Stimulated activated memory B cell treated with anti-CD40 and anti-IgM and Interleukin-4, amounts not matched to agents 10 μg/mL and 1 μg/mL and 100 μg/mL, for 72 hours (primary cell): ENCODE data around the gene TERF2IP.
A peak's percentile ranks its signal among the peaks of the same experiment; 100 is the strongest.

Source experiments
- ATAC-seq: fragments of 150-1000 bp; cut with Tn5 transposase; 2 replicates; pipeline ENCODE4 v1.10.0; 2021
- H3K27ac Mint-ChIP-seq: one replicate; pipeline ENCODE4 v1.8.0; 2022; ENCODE audit warnings: mild to moderate bottlenecking, mixed read lengths
- H3K27me3 Mint-ChIP-seq: one replicate; pipeline ENCODE4 v1.8.0; 2022; ENCODE audit warnings: mixed read lengths
- H3K36me3 Mint-ChIP-seq: one replicate; pipeline ENCODE4 v1.8.0; 2022; ENCODE audit warnings: mixed read lengths
- H3K4me1 Mint-ChIP-seq: one replicate; pipeline ENCODE4 v1.8.0; 2022; ENCODE audit warnings: mixed read lengths
- H3K4me3 Mint-ChIP-seq: one replicate; pipeline ENCODE4 v1.8.0; 2022; ENCODE audit warnings: mild to moderate bottlenecking, moderate library complexity, mixed read lengths
- H3K9me3 Mint-ChIP-seq: one replicate; pipeline ENCODE4 v1.8.0; 2022; ENCODE audit warnings: mixed read lengths

TERF2IP gene

DNA sequence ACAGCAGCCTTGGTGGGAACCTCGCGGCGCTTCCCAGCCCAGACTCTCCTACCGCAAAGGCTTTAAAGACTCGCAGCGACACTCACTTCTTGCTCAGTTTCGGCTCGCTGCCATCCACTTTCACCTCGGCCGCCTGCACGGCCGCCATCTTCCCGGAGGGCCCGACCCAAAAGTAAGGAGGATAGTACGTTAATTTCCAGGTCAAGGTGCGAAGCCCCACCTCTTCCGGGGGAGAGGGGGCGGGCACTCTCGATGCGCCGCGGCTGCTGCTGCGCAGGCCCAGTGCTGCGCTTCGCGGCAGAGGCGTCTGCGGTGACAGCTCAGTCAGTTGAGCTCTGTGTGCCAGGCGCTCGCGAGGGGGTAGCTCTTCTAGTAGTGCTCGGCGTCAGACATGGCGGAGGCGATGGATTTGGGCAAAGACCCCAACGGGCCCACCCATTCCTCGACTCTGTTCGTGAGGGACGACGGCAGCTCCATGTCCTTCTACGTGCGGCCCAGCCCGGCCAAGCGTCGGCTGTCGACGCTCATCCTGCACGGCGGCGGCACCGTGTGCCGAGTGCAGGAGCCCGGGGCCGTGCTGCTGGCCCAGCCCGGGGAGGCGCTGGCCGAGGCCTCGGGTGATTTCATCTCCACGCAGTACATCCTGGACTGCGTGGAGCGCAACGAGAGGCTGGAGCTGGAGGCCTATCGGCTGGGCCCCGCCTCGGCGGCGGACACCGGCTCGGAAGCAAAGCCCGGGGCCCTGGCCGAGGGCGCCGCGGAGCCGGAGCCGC lies at the start of gene TERF2IP, which contains the start of gene KARS1:
TSS of gene TERF2IP (plus strand) at position 282 of the 773 bp plus-strand sequence. CDS start at position 392, 110 bp downstream.
TSS of gene KARS1 (minus strand) at position 174 of the 773 bp plus-strand sequence. CDS start at position 148, 26 bp downstream.
- H3K4me3 Mint-ChIP-seq, result peak within 1 kb of the TSS; percentile 92
- H3K9me3 Mint-ChIP-seq, result no peaks in the 10 kb centered on the region
- peaks cover 22% of the 10 kb centered on the region for H3K36me3 Mint-ChIP-seq
- H3K27ac Mint-ChIP-seq, result peak within 1 kb of the TSS; percentile 97
- peak; percentile 97 for ATAC-seq
- peaks cover 49% of the 10 kb centered on the region for H3K4me1 Mint-ChIP-seq
- H3K27me3 Mint-ChIP-seq, result no peaks in the 10 kb centered on the region

DNA sequence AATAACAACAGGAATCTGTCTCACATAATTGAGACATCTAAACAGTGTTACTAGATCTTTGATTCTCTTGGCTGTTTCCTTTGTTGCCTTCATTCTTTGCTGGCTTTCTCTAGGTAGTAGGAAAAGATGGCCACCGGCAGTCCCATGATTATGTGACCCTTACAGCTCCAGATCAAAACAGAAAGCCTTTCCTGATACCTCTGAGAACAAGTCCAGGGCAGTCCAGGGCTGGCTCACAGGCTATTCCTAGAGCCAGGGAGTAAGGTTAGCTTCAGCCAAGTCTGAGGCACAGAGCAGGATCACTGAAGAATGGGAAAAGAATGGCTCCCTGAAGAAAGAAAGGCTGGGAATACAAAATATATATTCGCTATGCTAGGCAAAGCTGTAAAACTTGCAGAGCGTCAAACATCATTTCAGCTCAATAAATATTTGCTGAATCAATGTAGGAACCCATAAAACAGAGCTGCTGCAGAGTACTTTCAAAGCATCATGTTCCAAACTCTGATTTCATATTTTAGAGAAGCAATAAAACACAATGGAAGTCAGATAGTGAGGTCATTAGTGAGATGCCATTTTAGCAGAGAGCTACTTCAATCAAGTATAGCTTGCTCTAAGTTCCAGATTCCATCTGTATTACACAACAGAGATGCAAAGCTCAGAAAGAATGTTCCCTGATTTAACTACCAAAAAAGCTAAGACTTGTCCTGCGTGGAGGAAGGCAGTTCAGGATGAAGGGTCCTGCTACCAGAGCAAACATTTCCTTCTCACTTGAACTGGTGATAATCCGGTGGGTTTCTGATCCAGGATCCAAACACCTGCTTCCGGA lies 47.9 kb upstream of the TERF2IP start:
- H3K27me3 Mint-ChIP-seq, result no peaks in the 10 kb centered on the region
- no peak for ATAC-seq
- H3K9me3 Mint-ChIP-seq, result peaks cover 10% of the 10 kb centered on the region
- H3K36me3 Mint-ChIP-seq, result peaks cover 71% of the 10 kb centered on the region
- no peak overlapping the region for H3K4me3 Mint-ChIP-seq
- H3K27ac Mint-ChIP-seq, result no peak overlapping the region
- H3K4me1 Mint-ChIP-seq, result no peaks in the 10 kb centered on the region

- ATAC-seq, result no peak
- H3K4me1 Mint-ChIP-seq, result no peaks in the 10 kb centered on the region
- H3K4me3 Mint-ChIP-seq, result no peak overlapping the region
- no peak overlapping the region for H3K27ac Mint-ChIP-seq
- peaks cover 7% of the 10 kb centered on the region for H3K9me3 Mint-ChIP-seq
- H3K36me3 Mint-ChIP-seq, result peaks cover 86% of the 10 kb centered on the region
- no peaks in the 10 kb centered on the region for H3K27me3 Mint-ChIP-seq
Measured at GRCh38 chr16:75603241-75603640, 44.3 kb upstream of the TERF2IP start.

DNA sequence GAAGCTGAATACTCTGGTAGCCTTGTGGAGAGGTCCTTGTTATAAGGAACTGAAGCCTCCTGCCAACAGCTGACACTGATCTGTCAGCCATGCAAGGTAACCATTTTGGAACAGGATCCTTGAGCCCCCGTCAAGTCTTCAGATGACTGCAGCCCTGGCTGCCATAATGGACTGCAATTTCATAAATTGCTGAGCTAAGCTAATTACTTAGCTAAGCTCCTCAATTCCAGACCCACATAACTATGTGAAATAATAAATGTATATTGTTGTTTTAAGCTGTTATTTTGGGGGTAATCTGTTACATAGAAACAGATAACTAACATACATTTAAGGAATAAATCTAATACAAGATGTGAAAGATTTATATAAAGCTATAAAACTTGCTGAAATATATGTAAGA lies 41.1 kb upstream of the TERF2IP start:
- Mint-ChIP-seq H3K4me3 (no peak overlapping the region), H3K4me1 (no peaks in the 10 kb centered on the region), H3K27me3 (no peaks in the 10 kb centered on the region), H3K36me3 (peaks cover 62% of the 10 kb centered on the region), H3K27ac (no peak overlapping the region), H3K9me3 (peaks cover 7% of the 10 kb centered on the region)
- ATAC-seq, result no peak

DNA sequence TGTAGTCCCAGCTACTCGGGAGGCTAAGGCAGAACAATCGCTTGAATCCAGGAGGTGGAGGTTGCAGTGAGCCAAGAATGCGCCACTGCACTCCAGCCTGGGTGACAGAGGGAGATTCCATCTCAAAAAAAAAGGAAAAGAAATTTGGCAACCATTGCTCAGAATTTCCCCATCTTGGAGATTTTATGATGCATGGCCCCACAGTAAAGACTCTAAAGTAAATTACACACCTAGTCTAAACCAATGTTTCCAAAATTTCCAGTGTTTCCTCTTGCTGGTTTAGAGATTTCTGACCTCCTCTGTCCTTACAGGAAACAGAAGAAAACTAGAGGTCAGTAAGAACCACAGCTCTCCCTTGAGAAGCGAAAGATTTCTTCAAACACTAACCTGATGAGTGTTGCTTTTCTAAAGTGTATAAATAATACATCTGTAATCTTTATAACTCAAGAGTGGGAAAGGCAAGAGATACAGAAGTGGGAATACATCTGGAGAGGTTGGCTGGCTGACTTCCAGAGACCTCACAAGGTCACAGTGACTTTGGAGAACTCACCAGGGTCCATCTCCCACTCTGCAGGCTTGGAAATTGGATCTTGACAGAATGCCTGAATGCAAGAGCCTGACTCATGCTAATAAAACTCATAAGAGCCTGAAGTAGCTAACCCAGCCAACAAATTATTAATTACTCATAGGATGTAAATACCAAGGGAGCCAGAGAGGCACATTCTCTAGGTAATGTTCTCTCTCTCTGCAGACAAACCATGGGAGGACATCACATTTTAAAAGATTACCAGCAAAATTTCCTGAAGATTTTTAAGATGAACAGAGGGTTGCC lies 33.3 kb upstream of the TERF2IP start:
- Mint-ChIP-seq H3K27me3 (no peaks in the 10 kb centered on the region), H3K4me1 (peaks cover 11% of the 10 kb centered on the region), H3K27ac (no peak overlapping the region), H3K9me3 (no peaks in the 10 kb centered on the region), H3K4me3 (no peak overlapping the region), H3K36me3 (peaks cover 56% of the 10 kb centered on the region)
- ATAC-seq, result no peak

DNA sequence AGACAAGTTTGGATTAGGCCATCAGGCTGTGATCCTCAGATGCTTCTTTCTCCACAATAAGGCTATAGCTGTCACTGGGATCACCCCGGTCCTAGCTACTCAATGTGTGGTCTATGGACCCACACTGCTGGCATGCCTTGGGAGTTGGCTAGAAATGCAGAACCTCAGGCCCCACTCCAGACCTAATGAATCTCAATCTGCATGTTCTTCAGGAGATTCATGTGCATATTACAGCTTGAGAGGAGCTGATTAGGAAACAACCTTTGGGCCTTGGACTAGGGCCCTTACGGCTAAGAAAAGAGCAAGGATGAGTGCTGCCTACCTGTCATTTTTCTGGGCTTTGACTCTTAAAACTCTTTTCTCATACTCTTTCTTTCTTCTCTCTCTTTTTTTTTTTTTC lies 32.0 kb upstream of the TERF2IP start:
- H3K4me1 Mint-ChIP-seq, result peaks cover 12% of the 10 kb centered on the region
- H3K27me3 Mint-ChIP-seq, result no peaks in the 10 kb centered on the region
- no peak overlapping the region for H3K4me3 Mint-ChIP-seq
- ATAC-seq, result no peak
- no peak overlapping the region for H3K27ac Mint-ChIP-seq
- no peaks in the 10 kb centered on the region for H3K9me3 Mint-ChIP-seq
- H3K36me3 Mint-ChIP-seq, result peaks cover 64% of the 10 kb centered on the region

DNA sequence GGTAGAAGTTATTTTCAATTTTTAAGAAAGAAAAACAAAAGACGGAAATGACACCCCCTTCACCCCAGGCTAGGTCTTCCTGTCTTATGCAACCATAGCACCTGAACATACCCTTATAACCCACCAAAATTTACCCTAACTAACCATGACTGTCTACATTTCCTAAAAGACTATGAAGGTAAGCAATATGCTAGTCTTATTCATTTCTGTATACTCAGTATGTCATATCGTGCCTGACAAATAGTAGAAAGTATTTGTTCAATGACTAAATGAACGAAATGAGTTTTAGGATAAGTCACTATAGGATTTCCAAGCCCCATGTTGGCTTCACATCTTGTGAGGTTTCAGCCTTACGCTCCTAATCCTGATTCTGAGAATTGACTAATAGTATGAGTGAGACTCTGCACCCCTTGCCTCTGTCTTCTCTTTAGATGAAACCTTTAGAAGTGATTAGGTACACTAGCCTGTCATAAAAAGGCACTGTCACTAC lies 31.0 kb upstream of the TERF2IP start:
- Mint-ChIP-seq H3K27me3 (no peaks in the 10 kb centered on the region), H3K4me3 (no peak overlapping the region), H3K36me3 (peaks cover 70% of the 10 kb centered on the region), H3K4me1 (peaks cover 21% of the 10 kb centered on the region), H3K9me3 (no peaks in the 10 kb centered on the region), H3K27ac (no peak overlapping the region)
- ATAC-seq, result no peak

DNA sequence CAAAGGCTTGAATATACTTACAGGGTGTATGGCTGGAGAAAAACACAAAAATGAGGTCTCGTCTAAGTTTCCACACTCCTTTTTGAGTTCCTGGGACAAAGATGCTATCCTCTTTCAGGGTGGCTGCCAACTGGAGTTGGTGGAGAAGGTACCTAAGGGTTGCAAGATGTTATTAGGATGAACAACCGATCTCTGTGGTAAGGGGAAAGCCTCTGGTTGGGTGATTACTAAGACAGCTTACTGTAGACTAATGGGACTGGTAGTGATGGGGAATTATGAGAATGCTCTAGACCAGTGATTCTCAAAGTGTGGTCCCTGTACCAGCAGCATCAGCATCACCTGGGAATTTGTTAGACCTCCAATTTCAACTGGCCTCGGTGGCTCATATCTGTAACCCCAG lies 30.5 kb upstream of the TERF2IP start:
- Mint-ChIP-seq H3K27me3 (no peaks in the 10 kb centered on the region), H3K36me3 (peaks cover 67% of the 10 kb centered on the region), H3K27ac (no peak overlapping the region), H3K4me1 (peaks cover 27% of the 10 kb centered on the region), H3K9me3 (no peaks in the 10 kb centered on the region), H3K4me3 (no peak overlapping the region)
- no peak for ATAC-seq

DNA sequence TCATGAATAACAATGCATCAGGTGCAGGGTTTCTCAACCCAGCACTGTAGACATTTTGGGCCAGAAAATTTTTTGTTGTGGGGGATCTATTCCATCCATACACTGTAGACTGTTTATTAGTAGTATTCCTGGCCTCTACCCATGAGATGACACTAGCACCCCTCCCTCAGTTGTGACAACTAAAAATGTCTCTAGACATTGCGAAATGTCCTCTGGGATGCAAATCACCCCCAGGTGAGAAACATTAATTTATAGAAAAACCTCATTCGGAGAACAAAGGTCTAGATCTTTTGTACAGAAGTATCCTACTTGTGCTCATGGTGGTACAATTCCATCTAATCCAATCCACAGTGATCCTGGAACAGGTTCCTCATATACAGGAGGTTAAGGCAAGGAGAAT lies 28.8 kb upstream of the TERF2IP start:
- H3K4me3 Mint-ChIP-seq, result no peak overlapping the region
- H3K27ac Mint-ChIP-seq, result no peak overlapping the region
- peaks cover 27% of the 10 kb centered on the region for H3K4me1 Mint-ChIP-seq
- no peaks in the 10 kb centered on the region for H3K9me3 Mint-ChIP-seq
- H3K36me3 Mint-ChIP-seq, result peaks cover 53% of the 10 kb centered on the region
- no peak for ATAC-seq
- H3K27me3 Mint-ChIP-seq, result no peaks in the 10 kb centered on the region

- peaks cover 48% of the 10 kb centered on the region for H3K36me3 Mint-ChIP-seq
- no peak for ATAC-seq
- no peaks in the 10 kb centered on the region for H3K27me3 Mint-ChIP-seq
- H3K27ac Mint-ChIP-seq, result no peak overlapping the region
- peaks cover 27% of the 10 kb centered on the region for H3K4me1 Mint-ChIP-seq
- no peak overlapping the region for H3K4me3 Mint-ChIP-seq
- H3K9me3 Mint-ChIP-seq, result no peaks in the 10 kb centered on the region
Measured at GRCh38 chr16:75620326-75621169, 27.0 kb upstream of the TERF2IP start.

- Mint-ChIP-seq H3K4me3 (no peak overlapping the region), H3K27ac (no peak overlapping the region), H3K36me3 (peaks cover 48% of the 10 kb centered on the region), H3K4me1 (peaks cover 26% of the 10 kb centered on the region), H3K27me3 (no peaks in the 10 kb centered on the region), H3K9me3 (no peaks in the 10 kb centered on the region)
- ATAC-seq, result no peak
Measured at GRCh38 chr16:75621170-75621477, 26.4 kb upstream of the TERF2IP start.

DNA sequence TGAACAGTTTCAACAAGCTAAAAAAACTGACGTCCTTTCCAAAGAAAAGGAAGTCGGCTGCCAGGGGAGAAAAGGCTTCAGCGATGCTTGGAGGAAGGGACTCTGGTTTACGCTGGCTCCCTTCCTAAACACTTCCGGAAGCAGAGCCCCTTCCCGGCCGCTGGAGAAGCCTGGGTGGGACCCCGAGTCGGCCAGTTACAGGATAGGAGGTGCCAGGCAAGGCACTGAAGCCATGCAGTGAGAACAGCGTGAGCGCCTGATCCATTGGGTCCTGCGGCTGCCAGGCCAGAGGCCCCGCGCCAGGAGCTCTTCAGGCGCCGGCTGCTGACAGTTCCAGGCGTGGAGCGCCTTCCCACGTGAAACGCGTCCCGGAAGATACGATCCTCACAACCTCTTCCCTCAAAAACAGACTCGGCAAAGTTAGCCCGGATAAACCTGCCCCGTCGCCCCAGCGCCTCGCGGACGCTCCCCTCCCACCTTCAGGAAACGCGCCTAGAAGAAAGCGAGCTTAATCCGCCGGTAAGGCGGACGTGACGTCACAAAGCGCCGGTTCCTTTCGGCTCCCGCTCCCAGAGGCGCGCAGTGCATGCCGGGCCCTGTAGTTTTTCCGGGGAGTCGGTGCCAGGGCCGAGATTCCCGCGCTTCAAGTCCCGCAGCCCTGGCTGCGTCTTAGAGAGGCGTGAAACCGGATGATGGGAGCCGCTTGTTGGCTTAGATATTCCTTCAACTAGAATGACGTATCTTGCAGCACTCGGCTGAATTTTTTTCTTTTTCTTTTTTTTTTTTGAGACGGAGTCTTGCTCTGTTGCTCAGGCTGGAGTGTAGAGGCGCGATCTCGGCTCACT lies 24.6 kb upstream of the TERF2IP start, which contains the start of gene ADAT1:
TSS of gene ADAT1 (minus strand) at position 521 of the 845 bp plus-strand sequence. CDS start 2,482 bp downstream, outside the sequence.
- Mint-ChIP-seq H3K9me3 (no peaks in the 10 kb centered on the region), H3K36me3 (peaks cover 49% of the 10 kb centered on the region), H3K27me3 (no peaks in the 10 kb centered on the region), H3K4me3 (peak within 1 kb of the TSS; percentile 90), H3K27ac (peak within 1 kb of the TSS; percentile 90), H3K4me1 (peaks cover 16% of the 10 kb centered on the region)
- ATAC-seq, result peak; percentile 97

GRCh38 chr16:75624921-75625334 lies 22.6 kb upstream of the TERF2IP start:
- Mint-ChIP-seq H3K27ac (no peak overlapping the region), H3K4me1 (peaks cover 16% of the 10 kb centered on the region), H3K36me3 (peaks cover 60% of the 10 kb centered on the region), H3K27me3 (no peaks in the 10 kb centered on the region), H3K4me3 (no peak overlapping the region), H3K9me3 (no peaks in the 10 kb centered on the region)
- ATAC-seq, result no peak
